Activated T-cell treated with anti-CD3 and anti-CD28 coated beads for 1 hour (primary cell): ENCODE results near the gene IL15.
A peak's percentile ranks its signal among the peaks of the same experiment; 100 is the strongest.
"Not testable (repeated sequence)": the region's sequence is repeated elsewhere in the genome, so short reads cannot be mapped to it uniquely, and the experiment has no call there.

Experiments
- DNase-seq: peaks from one replicate; pipeline ENCODE4 v3.0.0-alpha.2; 2020; ENCODE audit warnings: low read depth

Gene IL15

DNA sequence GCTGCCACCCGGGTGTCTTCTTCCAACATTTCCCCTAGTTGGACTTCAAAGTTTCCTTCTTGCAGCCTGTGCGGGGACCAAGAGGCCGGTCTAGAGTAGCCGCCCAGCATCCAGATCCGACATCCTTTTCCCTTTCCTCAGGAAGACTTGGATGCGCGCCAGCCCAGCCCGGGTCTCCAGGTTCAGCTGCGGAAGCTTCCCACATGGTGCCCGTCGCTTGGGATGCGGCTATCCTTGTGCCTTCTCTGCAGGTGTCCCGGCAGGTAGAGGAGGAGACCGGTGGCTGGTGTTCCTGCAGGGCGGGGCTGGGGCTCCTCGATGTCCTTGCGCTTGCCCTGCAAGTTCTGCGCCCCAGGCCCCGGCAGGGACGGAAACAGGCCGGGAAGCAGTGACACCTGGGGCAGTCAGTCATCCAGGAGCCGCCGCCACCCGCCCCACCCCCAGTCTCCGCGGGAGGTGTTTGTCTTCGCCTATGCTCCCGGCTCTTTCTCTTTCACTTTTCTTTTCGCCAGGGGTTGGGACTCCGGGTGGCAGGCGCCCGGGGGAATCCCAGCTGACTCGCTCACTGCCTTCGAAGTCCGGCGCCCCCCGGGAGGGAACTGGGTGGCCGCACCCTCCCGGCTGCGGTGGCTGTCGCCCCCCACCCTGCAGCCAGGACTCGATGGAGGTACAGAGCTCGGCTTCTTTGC, at the start of gene IL15:
Gene IL15 (plus strand): TSS at position 502 of the 689 bp plus-strand sequence. CDS start 82,882 bp downstream, outside the sequence.
- DNase-seq, result peak; percentile 35

GRCh38 chr4:141587897-141588296, 48.5 kb upstream of the IL15 start:
- DNase-seq, result no peak

GRCh38 chr4:141595531-141595930, 40.9 kb upstream of the IL15 start:
- DNase-seq, result no peak

GRCh38 chr4:141599853-141600252, 36.5 kb upstream of the IL15 start:
- no peak for DNase-seq

GRCh38 chr4:141604683-141605082, 31.7 kb upstream of the IL15 start:
- not testable (repeated sequence) for DNase-seq

DNA sequence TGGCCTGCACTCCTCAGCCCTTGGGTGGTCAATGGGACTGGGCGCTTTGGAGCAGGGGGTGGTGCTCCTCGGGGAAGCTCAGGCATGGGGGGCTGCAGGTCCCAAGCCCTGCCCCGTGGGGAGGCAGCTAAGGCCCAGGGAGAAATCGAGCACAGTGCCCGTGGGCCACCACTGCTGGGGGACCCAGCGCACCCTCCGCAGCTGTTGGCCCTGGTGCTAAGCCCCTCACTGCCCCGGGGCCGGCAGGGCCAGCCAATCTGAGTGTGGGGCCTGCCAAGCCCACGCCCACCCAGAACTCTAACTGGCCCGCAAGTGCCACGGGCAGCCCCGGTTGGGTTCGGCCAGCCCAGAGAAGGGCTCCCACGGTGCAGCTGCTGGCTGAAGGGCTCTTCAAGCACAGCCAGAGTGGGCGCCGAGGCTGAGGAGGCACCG, 30.9 kb upstream of the IL15 start:
- DNase-seq, result no peak

DNA sequence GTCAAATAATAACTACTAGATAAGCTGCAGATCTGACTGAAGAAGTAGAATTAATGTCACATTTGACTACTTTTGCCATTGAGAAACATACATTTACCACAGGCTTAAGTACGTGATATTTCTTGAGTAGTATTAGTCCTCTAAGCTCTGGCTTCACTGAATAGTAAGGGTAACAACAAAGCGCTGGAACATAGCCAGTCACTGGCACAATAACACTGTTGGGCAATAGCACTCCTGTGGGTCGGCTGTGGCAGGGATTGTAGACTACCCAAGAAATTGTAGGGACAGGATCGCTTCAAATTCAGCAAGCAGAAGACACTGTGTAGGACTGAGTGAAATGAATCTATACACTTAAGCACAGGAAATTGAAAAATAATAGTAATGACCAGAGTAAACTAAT, 27.1 kb upstream of the IL15 start:
- no peak for DNase-seq

DNA sequence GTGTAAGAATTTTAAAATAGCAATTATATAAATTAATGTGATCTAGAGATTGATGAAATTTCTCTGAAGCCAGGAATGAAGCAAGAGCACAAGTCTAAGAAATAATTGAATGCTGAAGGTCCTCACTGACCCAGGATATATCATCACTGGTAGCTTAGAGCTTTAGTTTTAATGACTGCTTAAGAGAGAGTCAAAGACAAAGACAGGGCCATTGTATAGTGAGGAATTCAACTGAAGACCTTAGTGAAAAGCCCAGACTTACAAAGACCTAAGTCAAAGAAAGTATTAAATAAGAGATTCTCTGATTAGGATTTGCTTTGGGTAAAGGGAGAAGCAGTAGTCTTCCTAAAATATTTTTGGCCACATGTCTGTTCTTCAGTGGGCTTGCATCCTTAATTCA, 26.0 kb upstream of the IL15 start:
- no peak for DNase-seq

DNA sequence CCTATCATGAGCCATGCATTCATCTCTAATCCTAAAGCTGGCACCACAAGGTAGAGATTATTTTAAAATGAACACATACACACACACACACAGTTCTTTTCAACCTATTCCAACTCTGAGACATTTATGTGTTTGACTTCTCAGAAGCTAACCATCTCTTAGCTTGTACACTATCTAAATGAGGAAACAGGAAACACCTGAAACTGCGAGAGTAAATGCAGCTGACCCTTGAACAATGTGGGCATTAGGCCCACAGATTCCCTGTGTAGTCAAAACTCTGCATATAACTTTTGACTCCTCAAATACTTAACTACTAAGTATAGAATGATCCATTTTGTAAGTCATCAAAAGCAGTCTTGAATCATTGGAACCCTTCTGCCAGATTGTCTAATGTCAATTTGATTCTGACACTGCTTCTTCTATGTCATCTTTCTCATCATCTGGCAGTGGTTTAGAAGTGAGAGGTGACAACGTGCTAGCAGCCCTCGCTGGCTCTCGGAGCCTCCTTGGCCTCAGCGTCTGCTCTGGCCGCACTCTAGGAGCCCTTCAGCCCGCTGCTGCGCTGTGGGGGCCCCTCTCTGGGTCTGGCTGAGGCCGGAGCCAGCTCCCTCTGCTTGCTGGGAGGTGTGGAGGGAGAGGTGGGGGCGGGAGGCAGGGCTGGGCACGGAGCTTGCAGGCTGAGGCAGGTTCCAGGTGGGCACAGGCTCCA, 21.4 kb upstream of the IL15 start:
- no peak for DNase-seq

DNA sequence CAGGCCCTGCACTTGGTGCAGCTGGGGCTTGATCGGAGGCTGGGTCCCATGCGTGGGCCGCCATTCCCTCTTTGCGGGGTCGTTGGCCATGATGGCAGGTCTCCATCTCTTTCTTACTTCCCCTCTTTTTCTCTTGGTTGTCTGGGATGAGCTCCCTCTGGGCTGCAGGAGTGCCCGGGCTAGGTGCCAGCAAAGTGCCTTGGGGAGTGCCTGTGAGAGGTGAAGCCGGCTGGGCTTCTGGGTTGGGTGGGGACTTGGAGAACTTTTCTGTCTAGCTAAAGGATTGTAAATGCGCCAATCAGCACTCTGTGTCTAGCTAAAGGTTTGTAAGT, 20.8 kb upstream of the IL15 start:
- not testable (repeated sequence) for DNase-seq

- DNase-seq, result no peak
Observed at GRCh38 chr4:141620715-141621114, 15.7 kb upstream of the IL15 start.

- no peak for DNase-seq
Observed at GRCh38 chr4:141625023-141625422, 11.4 kb upstream of the IL15 start.

GRCh38 chr4:141630854-141631253, 5.5 kb upstream of the IL15 start:
- DNase-seq, result no peak

DNA sequence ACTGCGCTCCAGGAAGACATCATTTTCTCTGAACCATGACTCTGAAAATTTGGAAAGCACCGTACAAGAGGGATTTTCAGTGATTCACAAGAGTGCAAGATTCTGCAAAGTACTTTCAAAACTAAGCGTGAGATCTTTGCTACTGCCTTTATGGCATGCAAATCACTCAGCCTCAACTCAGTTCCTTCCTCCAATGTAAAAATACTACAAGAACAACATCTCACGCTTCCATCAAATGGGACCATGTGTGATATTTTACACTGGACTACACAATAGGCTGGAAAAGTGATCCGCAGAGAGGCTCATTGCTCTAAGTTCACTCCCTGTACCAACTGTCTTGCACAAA, 674 bp upstream of the IL15 start:
- DNase-seq, result no peak

GRCh38 chr4:141636771-141637460, 533 bp downstream of the IL15 start:
- no peak for DNase-seq

DNA sequence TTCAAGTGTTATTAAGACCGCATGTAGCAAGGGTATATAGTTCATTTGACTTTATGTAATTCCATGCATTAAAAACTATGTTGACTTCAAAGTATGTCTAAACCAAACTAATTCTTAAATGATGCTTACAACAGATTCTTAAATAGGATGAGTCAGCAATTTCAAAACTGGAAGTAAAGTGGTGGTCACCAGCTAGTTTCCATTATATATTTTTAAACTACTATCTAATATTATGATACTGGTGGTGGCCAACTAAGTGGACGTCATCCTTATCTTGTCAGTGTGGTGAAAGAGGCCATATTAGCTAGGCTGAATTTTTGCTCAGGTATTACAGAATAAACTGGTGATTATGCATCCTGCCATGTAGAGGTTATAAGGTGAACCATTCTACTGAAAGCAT, 1.2 kb downstream of the IL15 start:
- no peak for DNase-seq

- no peak for DNase-seq
Observed at GRCh38 chr4:141638230-141638629, 1.8 kb downstream of the IL15 start.

GRCh38 chr4:141640696-141641095, 4.3 kb downstream of the IL15 start:
- no peak for DNase-seq

DNA sequence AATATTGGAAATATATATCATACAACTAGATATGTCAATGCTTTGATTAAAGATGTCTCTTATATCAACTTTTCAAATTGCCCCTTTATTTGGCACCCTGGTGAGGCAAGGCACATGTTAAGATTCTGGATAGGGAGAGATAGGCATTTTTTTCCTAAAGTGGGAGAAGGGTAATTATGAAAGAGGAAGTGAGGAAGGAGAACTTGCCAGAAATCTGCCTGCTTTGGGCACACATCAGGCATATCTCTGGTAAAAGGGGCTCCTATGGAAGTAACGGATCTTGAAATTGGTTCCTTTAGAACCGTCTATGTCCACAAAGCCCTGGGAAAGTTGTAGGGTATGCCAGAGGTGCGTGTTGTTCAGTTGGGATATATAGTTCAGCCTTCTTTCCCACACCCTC, 5.7 kb downstream of the IL15 start:
- DNase-seq, result no peak

GRCh38 chr4:141642711-141643110, 6.3 kb downstream of the IL15 start:
- no peak for DNase-seq

DNA sequence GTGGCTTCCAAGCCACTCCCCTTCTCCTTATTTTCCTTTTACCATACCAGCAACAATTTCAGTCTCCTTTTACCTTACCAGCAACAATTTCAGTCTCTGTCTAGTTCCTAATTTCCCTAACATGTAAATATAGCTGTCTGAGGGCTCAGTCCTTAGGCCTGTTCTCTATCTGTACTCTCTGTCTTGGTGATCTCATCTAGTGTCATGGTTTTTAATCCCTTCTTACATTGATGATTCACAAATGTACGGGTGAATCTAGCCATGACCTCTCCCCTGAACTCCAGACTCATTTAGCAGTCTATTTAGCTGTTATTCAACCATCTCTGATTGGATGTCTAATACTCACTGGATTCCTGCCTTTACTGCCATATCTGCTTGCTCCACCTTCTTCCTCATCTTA, 7.2 kb downstream of the IL15 start:
- DNase-seq, result no peak

- no peak for DNase-seq
Observed at GRCh38 chr4:141645611-141646340, 9.4 kb downstream of the IL15 start.

GRCh38 chr4:141646969-141647368, 10.6 kb downstream of the IL15 start:
- DNase-seq, result no peak
